ENCODE data around the gene FBXL14.

Gene FBXL14

GRCh38 chr12:1630827-1631591, 36.6 kb upstream of the FBXL14 start:
- TF ChIP-seq CTCF (IDR thresholded peaks at IDR 0.05) (no peak), ZFX (IDR thresholded peaks at IDR 0.05; ENCODE audit: borderline replicate concordance) (no peak)
- H3K27ac ChIP-seq: no peak overlapping the region

- H3K27ac ChIP-seq: no peak overlapping the region
- TF ChIP-seq CTCF (IDR thresholded peaks at IDR 0.05): peak; percentile 63
- no peak for TF ChIP-seq ZFX (IDR thresholded peaks at IDR 0.05; ENCODE audit: borderline replicate concordance)
These were observed 35.9 kb upstream of the FBXL14 start for GRCh38 chr12:1630133-1630826.

GRCh38 chr12:1629338-1630132, 35.2 kb upstream of the FBXL14 start:
- H3K27ac ChIP-seq: no peak overlapping the region
- TF ChIP-seq ZFX (IDR thresholded peaks at IDR 0.05; ENCODE audit: borderline replicate concordance) (no peak), CTCF (IDR thresholded peaks at IDR 0.05) (no peak)

GRCh38 chr12:1628666-1629337, 34.4 kb upstream of the FBXL14 start, which contains the start of gene WNT5B:
WNT5B (plus strand) TSS chr12:1629231; CDS start chr12:1631355, 2,124 bp downstream.
- H3K27ac ChIP-seq: no peak within 1 kb of the TSS
- TF ChIP-seq CTCF (IDR thresholded peaks at IDR 0.05) (no peak), ZFX (IDR thresholded peaks at IDR 0.05; ENCODE audit: borderline replicate concordance) (no peak)

- no peak overlapping the region for H3K27ac ChIP-seq
- TF ChIP-seq ZFX (IDR thresholded peaks at IDR 0.05; ENCODE audit: borderline replicate concordance) (no peak), CTCF (IDR thresholded peaks at IDR 0.05) (no peak)
These were observed 28.0 kb upstream of the FBXL14 start for GRCh38 chr12:1622406-1622805.

GRCh38 chr12:1620092-1620491, 25.7 kb upstream of the FBXL14 start:
- H3K27ac ChIP-seq: no peak overlapping the region
- TF ChIP-seq CTCF (IDR thresholded peaks at IDR 0.05) (no peak), ZFX (IDR thresholded peaks at IDR 0.05; ENCODE audit: borderline replicate concordance) (no peak)

All from 22Rv1 (cell line).